NOMO-1 (cell line): ENCODE data around the gene KCTD3.

Experiments
- DNase-seq, 2 experiments: peaks; one replicate each; lab custom pipeline; 2025; ENCODE audit not compliant: unreplicated experiment in 2 of 2; lab: John Stamatoyannopoulos, UW

Gene KCTD3

GRCh38 chr1:215566556-215567490, at the start of gene KCTD3:
TSS of gene KCTD3 (plus strand) at chr1:215567304. CDS start at chr1:215567686, 382 bp downstream.
- DNase-seq = peak; percentile 45 to 59

DNA sequence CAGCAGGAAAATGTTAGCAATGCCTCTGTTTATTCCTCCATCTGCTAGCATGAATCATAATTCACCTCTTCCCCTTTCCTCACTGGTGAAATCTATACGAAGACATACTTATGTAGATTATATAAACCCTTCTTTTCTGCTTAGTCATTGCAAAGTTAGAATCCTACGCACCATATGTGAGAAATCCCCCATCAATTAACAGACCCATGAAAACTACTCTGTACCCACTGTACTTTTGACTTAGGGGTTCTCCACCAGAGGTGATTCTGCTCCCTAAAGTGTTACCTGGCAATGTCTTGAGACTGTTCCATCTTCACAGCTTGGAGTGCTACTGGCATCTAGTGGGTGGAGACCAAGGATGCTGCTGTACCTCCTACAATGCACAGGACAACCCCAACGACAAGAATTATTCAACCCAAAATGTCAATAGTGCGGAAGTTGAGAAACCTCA, 49.6 kb upstream of the KCTD3 start:
- DNase-seq = peak in 1 of 2 experiments; percentile 51

DNA sequence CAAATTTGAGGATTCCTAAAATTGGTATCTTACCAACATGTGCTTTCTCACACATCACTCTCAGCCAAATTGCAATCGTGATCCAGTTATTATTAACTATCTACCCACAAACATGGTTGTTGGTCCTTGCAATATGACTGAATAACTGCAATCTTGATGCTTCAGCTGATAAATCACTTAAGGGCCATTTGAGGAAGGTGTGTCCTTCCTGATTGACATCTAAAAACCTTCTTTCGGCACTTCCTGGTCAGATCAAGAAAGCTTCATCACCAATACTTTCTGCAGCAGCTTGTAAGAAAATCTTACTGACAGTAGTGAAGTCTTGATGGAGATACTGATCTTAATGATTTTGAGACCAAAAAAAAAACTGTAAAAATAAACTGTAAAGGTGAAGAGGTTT, 48.5 kb upstream of the KCTD3 start:
- no peak for DNase-seq

DNA sequence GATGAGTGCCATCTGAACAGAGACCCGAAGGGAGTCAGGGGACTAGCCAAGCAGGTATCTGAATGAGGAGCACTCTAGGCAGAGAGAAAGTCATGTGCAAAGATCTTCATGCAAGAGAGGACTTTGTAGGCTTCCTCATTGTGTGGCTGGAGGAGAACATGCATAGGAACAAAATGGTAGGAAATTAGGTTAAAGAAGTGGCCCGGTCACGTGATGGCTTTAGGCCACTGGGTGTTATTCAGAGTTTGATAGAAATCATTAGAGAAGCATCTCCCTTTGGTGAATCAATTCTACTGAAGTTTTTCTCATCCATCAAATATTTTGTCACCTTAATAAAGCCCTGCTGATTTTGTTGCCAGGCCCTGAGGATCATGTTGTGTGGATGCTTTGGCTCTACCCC, 45.8 kb upstream of the KCTD3 start:
- DNase-seq = no peak

- DNase-seq = peak in 1 of 2 experiments; percentile 36
These were observed 43.8 kb upstream of the KCTD3 start for GRCh38 chr1:215523128-215523861.

DNA sequence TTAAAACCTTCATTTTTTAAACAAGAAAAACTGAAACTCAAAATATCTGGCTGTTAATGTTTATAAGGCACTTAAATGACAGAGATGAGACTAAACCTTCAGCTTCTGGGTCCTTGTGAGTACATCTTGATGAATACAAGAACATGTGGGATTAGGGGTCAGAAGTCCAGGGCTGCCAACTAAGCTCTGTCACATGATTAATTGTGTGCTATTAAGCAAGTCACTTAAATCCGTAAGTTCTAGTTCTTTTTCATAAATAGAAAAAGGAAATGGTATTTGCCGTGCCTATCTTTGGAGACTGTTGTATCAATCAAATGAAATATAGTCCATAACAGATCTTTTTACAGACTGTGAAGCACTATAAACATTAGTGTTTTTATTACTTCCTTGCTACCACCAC, 43.2 kb upstream of the KCTD3 start:
- peak; percentile 35 to 61 for DNase-seq

GRCh38 chr1:215526147-215526845, 40.8 kb upstream of the KCTD3 start:
- peak; percentile 22 to 52 for DNase-seq

GRCh38 chr1:215526846-215527151, 40.3 kb upstream of the KCTD3 start:
- no peak for DNase-seq

DNA sequence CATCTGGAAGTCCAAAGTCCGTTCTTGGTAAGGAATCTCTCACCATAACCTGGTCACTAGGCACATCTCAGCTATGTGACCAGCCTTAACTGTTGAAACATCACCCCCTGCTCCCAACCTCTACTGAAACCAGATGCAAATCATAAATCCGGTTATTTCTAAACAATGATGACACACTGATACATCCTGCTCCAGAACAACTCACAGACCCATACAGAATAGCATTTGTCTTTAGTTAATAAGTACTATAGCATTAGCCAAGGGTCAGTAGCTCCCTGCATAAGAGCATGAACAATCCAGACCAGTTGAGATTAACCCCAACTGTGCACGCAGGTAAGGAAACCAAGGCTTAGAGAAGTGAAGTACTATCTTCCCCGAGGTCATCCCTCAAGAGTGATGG, 38.0 kb upstream of the KCTD3 start:
- no peak for DNase-seq

GRCh38 chr1:215529571-215529970, 37.5 kb upstream of the KCTD3 start:
- DNase-seq = no peak

- peak; percentile 79 to 83 for DNase-seq
These were observed 36.6 kb upstream of the KCTD3 start for GRCh38 chr1:215530401-215530984.

GRCh38 chr1:215539803-215540570, 27.1 kb upstream of the KCTD3 start:
- no peak for DNase-seq

GRCh38 chr1:215542301-215542700, 24.8 kb upstream of the KCTD3 start:
- DNase-seq = no peak

GRCh38 chr1:215543191-215543606, 23.9 kb upstream of the KCTD3 start:
- peak; percentile 46 to 76 for DNase-seq

DNA sequence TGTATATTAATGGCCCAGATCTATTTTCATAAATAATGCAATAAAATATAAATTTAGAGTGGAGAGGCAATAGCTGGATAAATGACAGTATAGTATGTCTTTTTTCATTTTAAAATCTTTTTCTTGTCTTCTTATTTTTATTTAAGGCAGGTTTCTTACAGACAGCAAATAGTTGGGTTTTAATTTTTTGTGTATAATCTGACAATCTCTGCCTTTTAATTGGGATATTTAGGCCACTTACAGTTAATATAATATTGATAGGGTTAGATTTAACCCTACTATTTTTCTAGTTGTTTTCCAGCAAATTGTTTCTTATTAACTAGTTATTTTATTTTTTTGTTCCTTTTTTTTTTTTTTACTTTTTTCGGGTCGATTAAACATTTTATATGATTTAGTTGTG, 23.3 kb upstream of the KCTD3 start:
- no peak for DNase-seq

- no peak for DNase-seq
These were observed 22.5 kb upstream of the KCTD3 start for GRCh38 chr1:215544566-215544965.

- DNase-seq = no peak
These were observed 22.0 kb upstream of the KCTD3 start for GRCh38 chr1:215545096-215545495.

- no peak for DNase-seq
These were observed 20.1 kb upstream of the KCTD3 start for GRCh38 chr1:215547011-215547410.

GRCh38 chr1:215551806-215552205, 15.3 kb upstream of the KCTD3 start:
- DNase-seq = no peak

DNA sequence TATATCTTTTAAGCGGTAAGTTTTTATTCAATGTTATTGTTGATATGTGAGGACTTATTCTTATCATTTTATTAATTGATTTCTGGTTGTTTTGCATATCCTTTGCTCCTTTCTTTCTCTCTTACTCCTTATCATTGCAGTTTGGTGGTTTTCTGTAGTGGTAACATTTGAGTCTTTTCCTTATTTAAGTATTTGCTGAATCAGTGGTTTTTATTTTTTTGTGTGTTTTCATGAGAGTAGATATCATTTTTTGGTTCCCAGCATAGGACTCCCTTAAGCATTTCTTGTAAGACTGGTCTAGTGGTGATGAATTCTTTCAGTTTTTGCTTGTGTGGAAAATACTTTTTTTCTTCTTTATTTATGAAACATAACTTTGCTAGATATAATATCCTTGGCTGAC, 12.2 kb upstream of the KCTD3 start:
- DNase-seq = no peak
